ENCODE data around the gene TKFC.

- TF ChIP-seq CTCF (IDR thresholded peaks at IDR 0.05) (no peak), POLR2AphosphoS5 (IDR thresholded peaks at IDR 0.05) (no peak)
Observed at GRCh38 chr11:61325649-61326414, 7.2 kb upstream of the TKFC start.
